Stimulated activated CD4-positive, alpha-beta T cell treated with anti-CD3 and anti-CD28 coated beads, Interleukin-15, amount 100 ng/mL, for 48 hours (primary cell): Measurements from ENCODE around the gene ST6GAL1.
"Not testable (repeated sequence)": the region's sequence is repeated elsewhere in the genome, so short reads cannot be mapped to it uniquely, and the experiment has no call there.

Experiments
- DNase-seq, 2 donors: peaks; one replicate each; pipeline ENCODE4 v3.0.0-alpha.2; 2020; ENCODE audit warnings: low read depth in 2 of 2

Gene ST6GAL1

DNA sequence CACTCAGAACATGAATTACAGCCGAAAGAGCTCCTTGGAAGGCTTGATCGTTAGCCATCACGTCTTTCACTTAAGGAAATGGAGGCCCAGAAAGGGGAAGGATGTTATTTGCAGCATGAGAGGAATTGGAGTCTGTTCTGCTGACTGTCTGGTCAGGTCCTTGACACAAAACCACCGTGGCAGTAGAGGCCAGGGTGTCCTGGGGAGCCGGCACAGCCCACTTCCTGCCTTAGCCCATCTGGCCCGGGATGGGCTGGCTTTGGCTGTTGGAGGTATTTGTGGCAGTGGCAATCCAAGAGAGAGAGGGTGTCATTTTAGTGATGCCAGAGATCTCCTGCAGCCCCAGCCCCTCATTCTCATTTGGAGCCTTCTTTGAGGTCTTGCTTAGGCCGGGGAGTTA, 37.4 kb downstream of the ST6GAL1 start:
- DNase-seq: no peak

DNA sequence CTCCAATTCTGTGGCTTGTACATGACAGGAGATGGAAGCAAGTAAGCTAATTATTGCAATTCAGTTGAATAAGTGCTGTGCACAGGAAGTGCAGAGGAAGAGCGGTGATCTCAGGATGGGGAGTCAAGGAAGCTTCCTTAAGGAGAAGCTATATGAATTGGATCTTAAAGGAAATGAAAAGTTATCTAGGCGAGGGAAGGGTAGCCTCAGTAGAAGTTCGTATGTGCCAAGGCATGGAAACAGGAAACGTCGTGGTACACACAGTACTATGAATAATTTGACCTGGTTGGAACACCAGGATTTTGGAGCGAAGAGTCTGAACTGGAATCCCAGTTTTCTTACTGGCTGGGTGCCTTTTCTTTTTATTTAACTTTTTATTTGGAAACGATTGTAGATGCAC, 39.3 kb downstream of the ST6GAL1 start:
- DNase-seq: no peak

DNA sequence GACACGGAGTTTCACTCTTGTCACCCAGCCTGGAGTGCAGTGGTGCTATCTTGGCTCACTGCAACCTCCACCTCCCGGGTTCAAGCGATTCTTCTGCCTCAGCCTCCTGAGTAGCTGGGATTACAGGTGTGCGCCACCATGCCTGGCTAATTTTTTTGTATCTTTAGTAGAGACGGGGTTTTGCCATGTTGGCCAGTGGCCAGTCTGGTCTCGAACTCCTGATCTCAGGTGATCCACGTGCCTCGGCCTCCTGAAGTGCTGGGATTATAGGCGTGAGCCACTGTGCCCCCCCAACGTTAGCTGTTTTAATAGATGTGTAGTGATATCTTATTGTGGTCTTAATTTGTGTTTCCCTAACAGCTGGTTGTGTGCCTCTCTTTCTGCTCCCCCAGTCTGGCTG, 40.8 kb downstream of the ST6GAL1 start:
- not testable (repeated sequence) for DNase-seq

DNA sequence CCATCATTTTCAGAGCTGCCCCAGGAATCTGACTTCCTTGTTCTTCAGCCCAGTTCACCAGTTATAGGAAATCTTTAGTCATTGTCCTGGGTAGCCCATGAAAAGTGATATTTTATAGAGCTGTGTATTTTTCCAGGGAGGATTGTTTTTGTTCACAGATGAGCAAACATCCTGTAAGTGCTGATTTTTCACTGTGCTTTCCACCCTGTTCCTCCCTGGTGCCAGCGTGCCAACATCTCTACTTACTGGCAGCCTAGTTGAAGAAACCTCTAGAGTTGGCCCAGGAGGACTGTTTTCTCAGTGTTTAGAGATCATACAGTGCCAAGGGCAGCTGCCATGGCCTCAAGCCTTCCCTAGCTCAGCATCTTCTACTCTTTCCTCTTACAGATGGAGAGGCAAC, 41.3 kb downstream of the ST6GAL1 start:
- no peak for DNase-seq

DNA sequence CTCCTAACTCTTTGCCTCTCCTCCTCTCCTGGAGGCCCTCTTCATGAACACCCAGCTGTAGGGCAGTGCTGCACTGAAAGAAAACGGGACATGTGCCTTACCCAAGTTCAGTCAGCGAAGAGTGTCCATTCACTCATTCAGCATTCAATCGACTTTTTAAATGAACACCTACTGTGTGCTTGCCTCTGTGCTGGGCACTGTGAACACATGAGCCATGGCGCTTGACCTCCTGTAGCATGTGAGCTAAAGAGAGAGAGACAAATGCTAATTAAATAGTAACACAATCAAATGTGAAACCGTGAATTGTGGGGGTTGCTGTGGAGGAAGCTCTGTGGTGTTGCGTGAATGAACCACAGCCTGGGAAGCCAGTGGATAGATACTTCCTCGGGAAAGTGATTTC, 43.4 kb downstream of the ST6GAL1 start:
- no peak for DNase-seq

DNA sequence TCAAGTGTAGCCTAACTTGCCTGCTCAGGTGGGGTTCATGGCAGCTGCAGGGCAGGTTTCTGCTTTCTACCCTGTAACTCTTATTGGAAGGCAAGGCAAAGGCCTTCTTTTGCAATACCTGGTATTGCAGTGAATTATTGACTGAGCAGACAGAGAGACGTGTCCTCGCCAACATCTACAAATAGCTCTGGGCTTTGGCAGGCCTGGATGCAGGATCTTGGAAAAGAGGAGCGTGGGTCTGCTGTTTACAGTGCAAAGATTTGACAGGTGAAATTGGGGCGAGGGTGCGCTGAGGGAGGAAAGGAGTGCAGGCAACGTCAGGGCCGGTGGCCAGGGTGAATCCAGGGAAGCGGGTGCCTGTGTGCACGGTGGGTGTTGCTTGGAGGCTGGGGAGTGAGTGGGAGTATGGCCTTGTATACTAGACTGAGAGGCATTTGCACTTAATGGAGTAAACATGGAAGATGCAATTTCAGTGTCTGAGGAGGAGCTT, 44.5 kb downstream of the ST6GAL1 start:
- no peak for DNase-seq

DNA sequence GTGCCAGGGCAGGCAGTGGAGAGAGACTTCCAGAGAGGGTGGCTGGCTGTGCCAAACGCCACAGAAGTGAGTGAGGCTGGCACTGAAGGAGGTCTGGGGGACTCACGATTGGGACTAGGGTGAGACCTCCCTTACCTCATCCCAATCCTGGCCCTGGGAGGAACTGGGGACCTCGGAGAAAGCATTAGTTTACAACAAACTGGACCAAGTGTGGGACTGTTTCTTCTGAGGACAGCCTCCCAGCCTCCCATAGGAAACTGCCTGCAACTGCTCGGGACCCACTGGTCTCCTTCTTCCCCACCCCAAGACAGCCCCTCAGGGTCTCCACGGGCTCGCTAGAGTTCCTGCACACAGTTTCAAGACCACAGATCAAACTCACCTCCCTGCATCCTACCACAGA, 45.4 kb downstream of the ST6GAL1 start:
- DNase-seq: no peak

DNA sequence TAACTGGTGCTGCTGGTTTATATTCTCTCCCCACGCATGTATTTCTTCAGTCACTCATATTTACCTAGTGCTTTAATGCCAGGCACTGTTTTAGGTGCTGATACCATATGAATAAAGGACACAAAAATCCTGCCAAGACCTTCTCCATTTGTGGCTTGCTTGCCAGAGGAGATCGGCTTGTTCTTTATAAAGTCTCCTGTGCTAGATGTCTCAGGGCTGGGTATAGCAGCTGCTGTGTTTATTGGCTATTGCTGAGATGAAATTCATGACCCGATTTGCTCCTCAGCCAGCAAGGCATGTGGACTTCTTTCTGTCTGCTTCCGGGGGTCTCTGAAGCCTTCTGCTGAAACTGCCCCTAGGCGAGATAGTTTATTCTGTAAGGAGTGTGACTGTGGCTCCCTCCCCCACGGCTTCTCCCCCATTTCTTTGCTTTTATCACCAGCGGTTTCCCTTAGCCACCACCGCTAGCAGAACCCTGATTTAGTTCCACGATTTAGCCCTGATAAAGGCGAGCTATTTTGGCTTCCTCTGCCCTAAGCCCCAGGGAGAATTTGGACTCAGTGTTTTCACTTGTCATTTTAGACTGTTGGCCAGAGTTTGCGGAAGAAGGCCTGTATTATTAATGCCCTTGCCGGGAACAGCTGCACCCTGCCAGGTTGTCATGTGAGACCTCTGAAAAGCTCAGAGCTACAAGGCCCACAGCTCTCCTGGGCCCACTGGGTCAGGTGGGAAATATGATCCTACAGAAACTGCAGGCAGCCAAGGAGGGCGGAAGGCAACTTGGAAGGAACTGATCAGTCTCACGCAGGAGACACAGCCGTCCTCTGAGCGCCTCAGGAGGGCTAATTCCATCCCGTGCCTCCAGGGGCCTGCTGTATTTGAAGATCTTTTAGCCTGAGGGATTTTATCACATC, 46.8 kb downstream of the ST6GAL1 start:
- DNase-seq: no peak

DNA sequence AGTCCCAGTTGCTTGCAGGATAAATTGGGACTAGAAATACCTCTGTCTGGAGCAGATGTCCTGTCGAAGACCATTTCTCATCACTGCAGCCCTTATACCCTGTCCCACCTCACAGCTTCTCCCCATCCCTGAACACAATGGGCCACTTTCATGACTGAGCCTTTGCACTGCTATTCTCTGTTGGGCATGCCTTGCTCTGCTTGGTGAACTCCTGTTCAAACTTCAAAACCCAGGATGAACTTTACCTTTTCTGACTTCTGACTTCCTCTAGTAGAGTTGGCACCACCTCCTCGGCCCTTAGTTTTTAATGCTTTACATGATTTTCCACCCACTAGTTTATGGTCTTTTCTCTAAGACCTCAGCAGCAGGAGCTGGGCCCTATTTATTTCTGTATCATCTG, 48.4 kb downstream of the ST6GAL1 start:
- no peak for DNase-seq

DNA sequence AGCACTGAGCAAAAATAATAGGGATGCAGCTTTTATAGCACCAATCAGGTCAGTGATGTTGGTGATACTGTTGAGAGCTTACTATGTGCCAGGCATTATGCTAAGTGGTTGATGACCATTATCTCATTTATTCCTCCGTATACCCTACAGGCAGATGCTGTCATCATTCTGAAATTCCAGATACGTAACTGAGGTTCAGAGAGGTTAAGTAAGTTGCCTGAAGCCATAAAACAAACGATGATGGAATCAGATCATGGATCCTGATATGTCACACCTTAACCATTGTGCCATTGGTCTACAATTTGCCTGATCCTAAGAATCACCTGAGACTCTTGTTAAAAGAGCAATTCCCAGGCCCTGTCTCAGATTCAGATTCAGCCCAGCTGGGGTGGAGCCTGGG, 49.5 kb downstream of the ST6GAL1 start:
- DNase-seq: no peak

DNA sequence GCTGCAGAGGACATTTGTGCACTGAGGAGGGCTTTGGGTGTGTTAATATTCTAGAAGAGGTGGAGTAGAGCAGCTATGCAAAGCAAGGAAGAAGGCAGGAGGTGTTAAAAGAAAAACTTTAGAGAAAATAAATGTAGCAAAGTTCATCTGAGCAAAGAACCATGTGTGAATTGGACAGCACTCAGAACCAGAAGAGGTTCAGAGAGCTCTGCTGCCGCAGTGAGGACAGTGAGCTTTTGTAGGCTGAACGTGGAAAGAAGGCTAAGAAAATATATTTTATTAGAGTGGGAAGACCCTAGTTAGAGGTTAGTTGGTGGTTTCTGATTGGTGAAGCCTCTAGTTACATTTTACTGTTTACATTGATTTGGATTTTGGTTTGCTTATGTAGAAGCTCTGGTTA, 50.7 kb downstream of the ST6GAL1 start:
- DNase-seq: no peak

DNA sequence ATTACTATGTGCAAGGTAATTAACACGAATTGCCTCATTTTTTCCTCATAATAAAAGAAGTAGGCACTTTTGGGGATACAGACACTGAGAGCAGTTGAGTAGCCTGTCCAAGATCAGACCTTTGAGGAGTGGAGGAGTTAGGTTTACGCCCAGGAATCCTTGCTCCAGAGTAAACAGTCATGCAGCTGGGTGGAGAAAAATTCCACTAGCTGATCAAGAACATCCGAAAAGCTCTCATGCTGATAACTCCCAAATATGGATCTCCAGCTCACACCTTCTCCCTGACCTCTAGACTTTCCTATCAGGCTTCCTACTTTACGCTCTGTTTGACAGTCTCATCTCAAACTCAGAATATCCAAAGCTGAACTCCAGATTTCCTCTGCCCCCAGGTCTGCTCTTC, 53.3 kb downstream of the ST6GAL1 start:
- DNase-seq: no peak

DNA sequence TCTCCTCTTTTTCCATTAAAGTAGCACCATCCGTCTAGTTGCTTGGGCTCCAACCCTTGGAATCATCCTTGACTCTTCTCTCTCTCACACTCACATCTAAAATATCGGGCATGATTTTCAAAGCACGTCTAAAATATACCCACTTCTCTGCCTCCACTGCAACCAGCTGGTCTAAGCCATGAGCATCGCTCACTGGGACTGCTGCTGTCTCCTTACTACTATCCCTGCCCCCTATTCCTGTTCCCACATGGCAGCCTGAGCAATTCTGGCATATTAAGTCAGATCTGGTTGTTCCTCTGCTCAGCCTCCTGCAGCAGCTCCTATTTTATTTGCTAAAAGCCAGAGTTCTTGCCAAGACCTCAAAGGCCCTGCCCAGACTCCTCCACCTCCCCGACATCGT, 53.7 kb downstream of the ST6GAL1 start:
- no peak for DNase-seq

DNA sequence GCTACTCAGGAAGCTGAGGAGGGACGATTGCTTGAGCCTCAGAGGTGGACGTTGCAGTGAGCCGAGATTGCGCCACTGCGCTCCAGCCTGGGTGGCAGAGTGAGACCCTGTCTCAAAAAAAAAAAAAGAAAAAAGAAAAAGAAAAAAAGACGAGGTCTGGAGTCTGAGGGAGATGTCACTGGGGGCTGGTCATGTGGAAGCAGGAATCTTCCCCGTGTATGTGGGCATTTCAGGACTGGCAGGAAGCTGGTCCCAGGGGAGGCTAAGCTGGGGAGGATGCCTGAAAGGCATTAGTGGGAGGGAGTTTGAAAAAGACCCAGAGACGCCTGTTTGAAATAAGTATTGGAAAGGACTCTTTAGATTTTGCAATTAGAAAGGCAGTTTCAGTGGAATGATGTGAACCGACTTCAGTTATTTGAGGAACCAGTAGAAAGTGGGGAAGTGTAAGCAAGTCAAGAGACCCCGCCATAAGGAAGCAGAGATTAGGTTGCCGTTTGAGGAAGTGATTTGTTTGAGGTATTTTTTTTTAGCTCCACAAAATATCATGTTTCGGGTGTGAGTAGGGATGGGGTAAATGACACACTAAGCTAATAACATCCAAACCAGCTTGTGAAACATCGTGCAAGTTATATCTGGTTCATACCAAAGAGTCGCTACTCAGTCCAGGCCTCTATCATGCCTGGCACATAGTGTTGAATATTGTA, 55.5 kb downstream of the ST6GAL1 start:
- no peak for DNase-seq

DNA sequence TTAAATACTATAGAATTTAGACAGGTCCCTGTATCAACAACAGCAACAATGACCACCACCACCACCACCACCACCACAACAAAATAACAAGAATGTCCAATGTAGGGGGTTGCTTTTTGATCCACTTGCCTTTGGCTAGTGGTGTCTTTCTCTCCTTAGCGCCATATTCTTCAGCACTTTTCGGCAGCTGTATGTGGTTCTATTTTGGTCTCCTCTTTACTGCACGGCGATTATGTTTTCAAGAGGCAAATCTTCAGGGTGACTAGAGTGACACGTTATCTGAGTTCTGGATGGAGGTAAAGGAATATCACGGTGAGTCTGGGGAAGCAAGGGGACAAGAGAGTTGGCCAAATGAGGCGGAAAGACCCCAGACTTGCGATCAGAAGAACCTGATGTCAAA, 56.1 kb downstream of the ST6GAL1 start:
- DNase-seq: no peak

DNA sequence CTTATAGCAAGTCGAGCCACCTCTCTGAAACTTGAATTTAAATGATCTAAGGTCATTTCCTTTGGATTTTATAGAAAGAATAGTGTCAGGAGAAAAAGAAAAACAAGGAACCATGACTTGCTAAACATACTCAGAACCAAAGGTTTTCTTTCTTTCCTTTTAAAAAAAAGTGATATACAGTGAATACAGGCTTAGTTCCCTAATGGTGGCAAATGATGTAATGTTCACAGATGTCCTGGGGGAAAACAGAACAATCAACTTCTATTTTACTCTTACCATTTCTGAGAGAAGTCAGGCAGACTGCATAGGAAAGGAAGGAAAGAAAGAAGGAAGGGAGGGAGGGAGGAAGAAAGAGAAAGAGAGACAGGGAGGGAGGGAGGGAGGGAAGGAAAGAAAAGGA, 56.5 kb downstream of the ST6GAL1 start:
- DNase-seq: no peak

DNA sequence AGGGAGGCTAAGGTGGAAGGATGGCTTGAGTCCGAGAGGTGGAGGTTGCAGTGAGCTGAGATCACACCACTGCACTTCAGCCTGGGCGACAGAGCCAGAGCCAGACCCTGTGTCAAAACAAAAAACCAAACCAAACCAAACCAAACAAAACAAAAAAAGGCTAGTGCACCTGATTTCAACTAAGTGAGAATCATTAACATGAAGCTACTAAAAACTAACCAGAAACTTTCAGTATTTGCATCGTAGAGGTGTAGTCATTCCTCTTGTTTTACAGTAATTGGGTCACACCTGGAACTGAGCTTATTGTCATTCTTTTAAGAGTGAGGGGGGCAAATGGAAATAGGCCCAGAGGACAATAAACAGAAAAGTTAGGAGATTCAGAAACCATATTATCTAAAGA, 58.5 kb downstream of the ST6GAL1 start:
- DNase-seq: no peak

DNA sequence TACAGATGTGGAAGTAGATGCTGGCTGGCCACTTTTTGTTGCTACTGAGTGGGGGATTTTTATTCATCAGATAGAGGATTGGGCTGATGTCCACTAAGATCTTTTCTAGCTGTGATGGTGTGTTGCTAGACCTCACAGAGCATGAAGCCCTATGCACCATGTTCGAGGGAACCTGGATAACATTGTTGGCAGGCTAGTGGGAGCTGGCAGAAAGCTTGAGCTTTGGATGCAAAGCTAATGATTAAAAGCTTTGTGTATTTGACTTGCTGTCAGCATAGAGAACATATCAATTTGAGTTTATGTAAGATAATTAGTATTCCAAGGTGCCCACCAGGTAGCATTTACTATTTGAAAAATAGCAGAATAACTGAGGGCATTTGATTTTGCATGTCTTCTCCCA, 59.1 kb downstream of the ST6GAL1 start:
- DNase-seq: no peak

DNA sequence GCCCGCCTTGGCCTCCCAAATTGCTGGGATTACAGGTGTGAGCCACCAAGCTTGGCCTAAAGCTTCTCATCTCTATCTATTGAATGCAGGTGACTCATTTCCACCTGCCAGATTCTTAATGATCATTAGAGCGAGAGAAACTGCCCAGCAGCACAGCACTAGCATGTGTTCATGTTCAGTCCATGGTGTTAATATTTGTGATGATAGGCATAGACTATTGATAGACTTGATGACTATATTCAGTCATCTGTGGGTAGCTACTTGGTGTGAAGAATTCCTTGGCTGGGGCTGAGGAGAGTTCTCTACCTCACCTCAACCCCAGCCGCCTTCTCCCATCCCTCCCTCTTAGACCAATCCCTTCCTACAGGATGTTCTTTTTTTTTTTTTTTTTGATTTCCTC, 60.0 kb downstream of the ST6GAL1 start:
- DNase-seq: no peak

DNA sequence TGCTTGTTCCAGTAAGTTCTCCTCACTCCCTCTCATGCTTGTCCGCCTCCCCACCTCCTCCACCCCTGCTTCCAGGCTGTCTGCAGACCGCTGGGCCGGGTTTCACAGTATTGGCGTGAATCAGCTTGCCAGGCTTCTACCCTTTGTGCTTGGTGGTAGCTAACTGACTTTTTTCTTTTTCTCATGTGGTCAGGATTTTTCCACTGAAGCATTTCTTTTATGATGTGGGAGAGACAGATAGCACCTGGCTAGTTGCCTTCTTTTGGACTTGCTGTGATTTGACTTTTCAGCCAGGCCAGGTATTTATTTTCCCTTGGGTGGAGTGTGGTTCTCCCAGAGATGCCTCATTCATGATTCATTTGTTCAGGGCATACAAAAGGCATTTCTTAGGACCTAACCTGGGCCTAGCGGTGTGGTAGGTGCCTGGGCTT, 60.6 kb downstream of the ST6GAL1 start:
- DNase-seq: no peak

DNA sequence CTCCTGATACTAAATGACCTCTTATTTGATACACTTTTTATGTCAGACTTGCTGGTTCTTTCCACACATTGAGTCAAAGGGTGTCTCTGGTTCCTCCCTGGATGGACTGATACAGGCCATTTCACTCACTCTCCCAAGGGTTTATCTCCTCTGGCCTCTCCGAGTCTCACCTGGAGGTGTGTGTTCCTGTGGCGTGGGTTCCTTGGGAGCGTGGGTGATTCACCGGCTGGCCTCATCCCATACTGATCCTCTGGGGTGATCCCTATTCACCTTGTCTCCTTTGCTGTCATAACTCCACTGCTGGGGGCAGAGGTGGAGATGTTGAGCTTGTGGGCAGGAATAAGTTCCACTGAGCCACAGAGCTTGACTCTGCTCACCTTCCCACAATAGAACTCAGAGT, 61.1 kb downstream of the ST6GAL1 start:
- no peak for DNase-seq

DNA sequence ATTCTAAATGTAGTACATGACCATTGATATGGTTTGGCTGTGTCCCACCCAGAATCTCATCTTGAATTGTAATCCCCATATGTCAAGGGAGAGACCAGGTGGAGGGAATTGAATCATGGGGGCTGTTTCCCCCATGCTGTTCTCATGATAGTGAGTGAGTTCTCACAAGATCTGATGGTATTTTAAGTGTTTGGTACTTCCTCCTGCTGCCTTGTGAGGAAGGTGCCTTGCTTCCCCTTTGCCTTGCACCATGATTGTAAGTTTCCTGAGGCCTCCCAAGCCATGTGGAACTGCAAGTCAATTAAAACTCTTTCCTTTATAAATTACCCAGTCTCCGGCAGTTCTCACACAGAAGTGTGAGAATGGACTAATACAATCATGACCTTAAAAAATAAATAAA, 61.8 kb downstream of the ST6GAL1 start:
- DNase-seq: not testable (repeated sequence)

DNA sequence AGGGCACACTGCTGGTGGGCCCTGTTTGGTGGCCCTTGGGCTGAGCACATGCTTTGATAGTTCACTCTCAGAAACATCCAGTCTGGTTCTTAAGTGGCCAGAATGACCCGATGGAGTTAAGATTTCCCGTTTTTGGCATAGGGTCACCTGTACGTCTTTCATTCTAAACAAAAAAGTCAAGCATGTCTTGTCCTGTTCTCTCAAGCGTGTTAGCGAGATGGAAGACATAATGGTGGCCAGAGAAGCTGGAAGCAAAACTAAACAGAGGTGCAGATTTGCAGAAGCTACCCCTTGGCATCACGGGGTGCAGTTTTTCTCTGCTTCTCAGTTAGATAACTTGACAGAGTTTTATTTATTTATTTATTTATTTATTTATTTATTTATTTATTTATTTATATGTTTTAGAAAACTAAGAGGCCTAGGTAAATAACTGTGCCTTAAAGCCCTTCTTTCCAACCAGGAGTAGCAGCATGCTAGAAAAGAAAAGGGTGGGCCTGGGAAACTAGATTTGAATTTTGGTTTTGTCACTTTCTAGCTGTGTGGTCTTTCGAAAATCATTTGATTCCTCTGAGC, 63.0 kb downstream of the ST6GAL1 start:
- DNase-seq: no peak
